D721Med (cell line): ENCODE data around the gene SLCO6A1.
"Not testable (repeated sequence)": the region's sequence is repeated elsewhere in the genome, so short reads cannot be mapped to it uniquely, and the experiment has no call there.

ENCODE experiments used
- DNase-seq: peaks from one replicate; pipeline ENCODE4 v3.0.0; 2011; ENCODE audit warnings: low spot score; ENCODE audit not compliant: insufficient read length
- FAIRE-seq: peaks from 2 replicates; lab custom pipeline; 2011; peaks lifted over from hg19 to GRCh38; lab: Jason Lieb, UNC
- TF ChIP-seq, protein P1 (sequence below): IDR thresholded peaks from 2 replicates; pipeline ENCODE4 v1.5.1; 2012; ENCODE audit warnings: mild to moderate bottlenecking, control low read depth; ENCODE audit not compliant: insufficient read depth; ENCODE audit errors: missing control alignments

Gene SLCO6A1

DNA sequence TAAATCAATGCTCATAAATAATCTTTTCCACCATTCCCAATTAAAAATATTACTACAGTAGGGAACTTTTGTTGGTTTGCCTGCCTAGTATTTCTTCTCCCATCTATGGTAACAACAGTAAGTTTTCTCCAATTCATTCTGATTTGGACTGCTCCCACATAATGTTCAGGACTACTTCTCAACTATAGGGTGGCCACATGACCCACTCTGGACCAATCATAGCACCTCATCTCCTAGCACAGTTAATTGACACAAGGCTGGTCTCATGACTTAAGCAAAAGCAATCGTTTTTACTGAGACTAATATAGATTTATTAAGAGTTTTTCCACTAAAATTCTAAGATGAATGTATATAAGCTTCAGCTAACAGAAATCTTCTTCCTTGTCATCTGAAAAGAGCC lies 28.7 kb upstream of the SLCO6A1 start:
- FAIRE-seq (no peak), DNase-seq (no peak)
- TF ChIP-seq, protein P1, sequence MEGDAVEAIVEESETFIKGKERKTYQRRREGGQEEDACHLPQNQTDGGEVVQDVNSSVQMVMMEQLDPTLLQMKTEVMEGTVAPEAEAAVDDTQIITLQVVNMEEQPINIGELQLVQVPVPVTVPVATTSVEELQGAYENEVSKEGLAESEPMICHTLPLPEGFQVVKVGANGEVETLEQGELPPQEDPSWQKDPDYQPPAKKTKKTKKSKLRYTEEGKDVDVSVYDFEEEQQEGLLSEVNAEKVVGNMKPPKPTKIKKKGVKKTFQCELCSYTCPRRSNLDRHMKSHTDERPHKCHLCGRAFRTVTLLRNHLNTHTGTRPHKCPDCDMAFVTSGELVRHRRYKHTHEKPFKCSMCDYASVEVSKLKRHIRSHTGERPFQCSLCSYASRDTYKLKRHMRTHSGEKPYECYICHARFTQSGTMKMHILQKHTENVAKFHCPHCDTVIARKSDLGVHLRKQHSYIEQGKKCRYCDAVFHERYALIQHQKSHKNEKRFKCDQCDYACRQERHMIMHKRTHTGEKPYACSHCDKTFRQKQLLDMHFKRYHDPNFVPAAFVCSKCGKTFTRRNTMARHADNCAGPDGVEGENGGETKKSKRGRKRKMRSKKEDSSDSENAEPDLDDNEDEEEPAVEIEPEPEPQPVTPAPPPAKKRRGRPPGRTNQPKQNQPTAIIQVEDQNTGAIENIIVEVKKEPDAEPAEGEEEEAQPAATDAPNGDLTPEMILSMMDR: no peak

DNA sequence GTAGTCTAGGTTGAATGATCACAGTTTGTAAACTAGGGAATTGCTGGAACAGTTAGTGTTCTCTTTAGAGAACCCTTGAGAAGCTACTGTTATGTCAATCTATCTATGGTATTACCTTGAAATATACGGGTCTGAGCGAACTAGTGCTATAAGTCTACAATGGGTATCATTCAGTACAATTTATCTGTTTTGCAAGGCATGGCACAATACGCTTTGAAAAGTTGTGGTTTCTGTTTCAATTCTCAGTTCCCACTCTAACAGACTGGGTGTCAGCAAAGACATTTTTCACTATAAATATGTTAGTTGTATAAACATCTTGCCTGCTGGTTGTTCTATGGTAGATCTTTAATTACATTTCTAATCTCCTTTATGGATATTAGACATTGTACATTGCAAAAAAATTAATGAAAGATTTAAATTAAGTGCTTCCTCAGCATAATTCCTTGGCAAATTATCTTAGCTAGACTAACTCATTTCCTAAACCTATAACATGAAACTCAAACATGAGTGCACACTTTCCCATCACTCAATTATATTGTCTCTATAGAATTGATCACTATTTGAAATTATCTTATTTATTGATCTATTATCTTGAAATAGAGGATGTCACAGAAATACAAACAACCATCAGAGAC lies 24.9 kb upstream of the SLCO6A1 start:
- FAIRE-seq (no peak), DNase-seq (no peak)
- TF ChIP-seq, protein P1: no peak

DNA sequence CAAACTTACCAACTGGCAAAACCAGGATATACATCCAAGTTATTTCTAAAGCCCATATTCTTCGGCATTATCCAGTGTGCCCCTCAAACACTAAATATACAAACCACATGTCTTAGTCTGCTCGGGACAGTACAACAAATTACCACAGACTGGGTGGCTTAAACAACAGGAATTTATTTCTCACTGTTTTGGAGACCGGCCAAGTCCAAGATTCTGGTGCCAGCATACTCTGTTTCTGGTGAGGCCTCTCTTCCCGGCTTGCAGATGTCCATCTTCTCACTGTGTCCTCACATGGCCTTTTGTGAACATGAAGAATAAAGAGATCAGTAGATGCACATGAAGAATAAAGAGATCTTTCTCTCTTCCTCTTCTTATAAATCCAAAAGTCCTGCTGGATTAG lies 12.9 kb upstream of the SLCO6A1 start:
- DNase-seq (no peak), FAIRE-seq (no peak)
- TF ChIP-seq, protein P1: no peak

DNA sequence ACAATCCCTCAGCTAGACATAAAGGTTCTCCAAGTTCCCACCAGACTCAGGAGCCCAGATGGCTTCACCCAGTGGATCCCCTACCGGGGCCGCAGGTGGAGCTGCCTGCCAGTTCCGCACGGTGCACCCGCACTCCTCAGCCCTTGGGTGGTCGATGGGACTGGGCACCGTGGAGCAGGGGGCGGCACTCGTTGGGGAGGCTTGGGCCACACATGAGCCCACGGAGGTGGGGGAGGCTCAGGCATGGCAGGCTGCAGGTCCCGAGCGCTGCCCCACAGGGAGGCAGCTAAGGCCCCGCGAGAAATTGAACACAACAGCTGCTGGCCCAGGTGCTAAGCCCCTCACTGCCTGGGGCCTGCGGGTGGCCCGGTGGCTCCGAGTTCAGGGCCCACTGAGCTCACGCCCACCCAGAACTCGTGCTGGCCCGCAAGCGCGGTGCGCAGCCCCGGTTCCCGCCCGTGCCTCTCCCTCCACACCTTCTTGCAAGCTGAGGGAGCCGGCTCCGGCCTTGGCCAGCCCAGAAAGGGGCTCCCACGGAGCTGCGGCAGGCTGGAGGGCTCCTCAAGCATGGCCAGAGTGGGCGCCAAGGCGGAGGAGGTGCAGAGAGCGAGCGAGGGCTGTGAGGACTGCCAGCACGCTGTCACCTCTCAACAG lies 7.4 kb downstream of the SLCO6A1 start:
- not testable (repeated sequence) for FAIRE-seq, DNase-seq

DNA sequence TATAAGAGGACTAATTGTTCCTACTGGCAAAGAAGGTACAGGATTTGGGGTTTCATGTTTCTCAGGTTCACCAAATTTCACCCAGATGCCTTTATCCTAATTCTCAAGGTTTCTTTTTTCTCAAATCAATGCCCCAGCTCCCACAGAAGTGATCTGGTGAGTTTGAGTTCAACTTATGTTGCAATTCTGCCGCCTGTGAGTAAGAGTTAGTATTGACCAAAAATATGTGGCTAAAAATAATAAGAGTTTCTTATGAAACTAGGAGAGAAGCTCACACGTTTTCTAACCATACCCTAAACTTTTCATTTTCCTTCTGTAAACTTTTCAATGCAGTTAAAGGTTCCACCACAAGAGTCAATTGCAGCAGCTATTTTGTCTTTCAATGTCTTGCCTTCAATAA lies 15.1 kb downstream of the SLCO6A1 start:
- TF ChIP-seq, protein P1: no peak
- DNase-seq (no peak), FAIRE-seq (no peak)

DNA sequence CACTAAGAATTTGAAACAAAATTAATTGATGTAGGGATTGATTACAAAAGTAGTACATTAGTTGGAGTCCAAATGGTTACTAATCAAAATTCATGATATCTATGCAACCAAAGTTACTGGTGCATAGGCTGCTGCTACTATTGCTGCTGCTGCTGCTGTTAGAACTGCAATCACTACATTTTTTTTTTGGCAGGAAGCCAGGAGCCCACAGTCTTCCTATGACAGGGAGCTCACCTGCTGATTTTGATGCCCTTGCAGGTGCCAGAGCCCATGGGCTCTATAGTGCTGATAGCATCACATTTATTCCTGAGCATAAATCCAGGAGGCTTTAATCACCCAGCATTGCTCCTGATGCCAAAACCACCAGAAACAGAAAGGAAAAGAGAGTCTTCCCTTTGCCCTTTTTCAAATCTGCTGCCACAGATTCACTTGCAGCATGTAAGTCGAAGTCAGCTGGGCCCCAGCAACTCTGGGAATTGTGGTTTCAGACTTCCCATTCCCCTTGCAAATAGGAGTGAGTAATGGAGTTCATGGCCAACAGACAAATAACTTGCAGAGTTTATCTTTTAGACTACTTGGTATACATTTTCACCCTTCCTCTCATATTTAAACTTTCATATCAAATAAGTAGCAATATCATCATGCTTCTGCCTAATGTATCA lies 17.6 kb downstream of the SLCO6A1 start:
- no peak for DNase-seq
- TF ChIP-seq, protein P1: no peak
- no peak for FAIRE-seq

DNA sequence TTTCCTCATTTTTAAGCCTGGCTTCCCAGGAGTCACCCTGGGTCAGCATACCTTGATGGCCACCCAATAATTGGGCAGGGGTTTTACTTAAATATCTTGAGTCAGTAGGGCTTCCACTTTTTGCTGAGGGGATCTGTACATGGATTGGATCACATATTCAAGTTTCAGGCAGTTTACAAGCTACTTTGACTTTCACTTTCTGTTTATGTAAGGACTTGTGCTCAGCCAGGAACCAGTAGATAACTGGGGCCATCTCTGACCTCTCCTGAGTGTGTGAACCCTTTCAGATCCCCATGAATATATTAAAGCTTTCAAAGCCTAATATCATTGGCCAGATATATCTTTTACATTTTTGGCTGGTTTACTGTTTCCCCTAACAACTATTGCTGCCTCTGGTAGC lies 45.1 kb downstream of the SLCO6A1 start:
- FAIRE-seq (no peak), DNase-seq (no peak)
- TF ChIP-seq, protein P1: no peak
